NB4 (cell line): ENCODE measurements around the gene CMTR2.

Source experiments
- DNase-seq: peaks from one replicate; pipeline ENCODE4 v3.0.0; 2010; ENCODE audit warnings: low read depth
- H3K4me3 ChIP-seq: one replicate; pipeline ENCODE4 v1.5.1; 2011; ENCODE audit warnings: mild to moderate bottlenecking, low read depth, low read length, moderate library complexity
- CTCF ChIP-seq: IDR thresholded peaks from one replicate; pipeline ENCODE4 v1.5.1; 2012; ENCODE audit warnings: low read depth, low read length
- MAX ChIP-seq: IDR thresholded peaks from 2 replicates; pipeline ENCODE4 v1.6.1; 2011; ENCODE audit warnings: low read depth, low read length
- MYC ChIP-seq: IDR thresholded peaks from 2 replicates; pipeline ENCODE4 v1.6.1; 2011; ENCODE audit warnings: low read depth, low read length
- POLR2A ChIP-seq: IDR thresholded peaks from 2 replicates; pipeline ENCODE4 v1.6.1; 2011; ENCODE audit warnings: mild to moderate bottlenecking; ENCODE audit not compliant: insufficient read length; ENCODE audit errors: extremely low read depth

Gene CMTR2, protein sequence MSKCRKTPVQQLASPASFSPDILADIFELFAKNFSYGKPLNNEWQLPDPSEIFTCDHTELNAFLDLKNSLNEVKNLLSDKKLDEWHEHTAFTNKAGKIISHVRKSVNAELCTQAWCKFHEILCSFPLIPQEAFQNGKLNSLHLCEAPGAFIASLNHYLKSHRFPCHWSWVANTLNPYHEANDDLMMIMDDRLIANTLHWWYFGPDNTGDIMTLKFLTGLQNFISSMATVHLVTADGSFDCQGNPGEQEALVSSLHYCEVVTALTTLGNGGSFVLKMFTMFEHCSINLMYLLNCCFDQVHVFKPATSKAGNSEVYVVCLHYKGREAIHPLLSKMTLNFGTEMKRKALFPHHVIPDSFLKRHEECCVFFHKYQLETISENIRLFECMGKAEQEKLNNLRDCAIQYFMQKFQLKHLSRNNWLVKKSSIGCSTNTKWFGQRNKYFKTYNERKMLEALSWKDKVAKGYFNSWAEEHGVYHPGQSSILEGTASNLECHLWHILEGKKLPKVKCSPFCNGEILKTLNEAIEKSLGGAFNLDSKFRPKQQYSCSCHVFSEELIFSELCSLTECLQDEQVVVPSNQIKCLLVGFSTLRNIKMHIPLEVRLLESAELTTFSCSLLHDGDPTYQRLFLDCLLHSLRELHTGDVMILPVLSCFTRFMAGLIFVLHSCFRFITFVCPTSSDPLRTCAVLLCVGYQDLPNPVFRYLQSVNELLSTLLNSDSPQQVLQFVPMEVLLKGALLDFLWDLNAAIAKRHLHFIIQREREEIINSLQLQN

DNA sequence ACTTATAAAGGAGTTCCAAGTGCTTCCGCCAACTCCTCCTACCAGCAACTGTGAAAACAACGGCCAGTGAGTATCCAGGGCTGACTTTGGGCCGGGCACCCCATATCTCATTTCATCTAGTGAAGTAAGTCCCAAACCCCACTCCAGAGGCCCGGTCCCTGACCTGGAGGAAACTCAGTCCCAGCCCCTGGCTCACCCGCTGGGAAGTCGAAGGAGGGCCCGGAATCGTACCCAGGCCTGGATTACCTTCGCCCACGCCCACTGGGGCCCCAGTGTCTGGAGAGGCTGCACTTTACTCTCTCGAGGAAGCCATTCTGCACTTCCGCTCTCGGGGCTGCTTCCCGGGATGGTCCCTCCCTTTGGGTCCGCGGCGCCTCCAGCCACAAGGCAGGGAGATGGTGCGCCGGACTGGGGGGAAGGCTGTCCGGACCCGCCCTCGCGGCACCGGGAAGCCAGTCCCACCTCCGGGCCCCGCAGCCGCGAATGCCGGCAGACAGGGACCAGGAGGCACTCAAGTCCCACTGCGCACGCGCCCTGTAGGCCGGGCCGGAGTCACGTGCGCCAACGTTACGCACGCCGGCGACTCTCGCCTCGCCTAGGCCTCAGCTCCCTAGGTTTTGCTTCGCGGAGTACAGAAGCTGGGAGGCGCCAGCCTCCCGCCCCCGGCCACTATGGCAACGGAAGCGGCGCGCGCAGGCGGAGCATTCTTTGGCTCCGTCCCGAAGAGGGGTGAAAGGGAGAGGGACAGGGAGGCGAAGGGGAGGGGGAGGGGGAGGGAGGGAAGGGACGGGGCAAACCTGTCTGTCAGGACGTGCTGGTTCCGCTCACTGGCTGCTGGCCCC, at the start of gene CMTR2:
TSS of gene CMTR2 (minus strand) at position 513 of the 842 bp plus-strand sequence. CDS start 3,482 bp downstream, outside the sequence.
- peak; percentile 99 for DNase-seq
- TF ChIP-seq MYC (peak; percentile 20), MAX (peak; percentile 98), CTCF (no peak), POLR2A (peak; percentile 87)
- peak within 1 kb of the TSS; percentile 94 for H3K4me3 ChIP-seq

- H3K4me3 ChIP-seq = no peak overlapping the region
- TF ChIP-seq CTCF (no peak), POLR2A (no peak), MYC (no peak), MAX (no peak)
- no peak for DNase-seq
Measured at GRCh38 chr16:71338632-71339031, 49.4 kb upstream of the CMTR2 start.

GRCh38 chr16:71338193-71338592, 49.0 kb upstream of the CMTR2 start:
- no peak overlapping the region for H3K4me3 ChIP-seq
- no peak for TF ChIP-seq MAX
- no peak for TF ChIP-seq CTCF
- TF ChIP-seq MYC = no peak
- TF ChIP-seq POLR2A = no peak
- DNase-seq = no peak

DNA sequence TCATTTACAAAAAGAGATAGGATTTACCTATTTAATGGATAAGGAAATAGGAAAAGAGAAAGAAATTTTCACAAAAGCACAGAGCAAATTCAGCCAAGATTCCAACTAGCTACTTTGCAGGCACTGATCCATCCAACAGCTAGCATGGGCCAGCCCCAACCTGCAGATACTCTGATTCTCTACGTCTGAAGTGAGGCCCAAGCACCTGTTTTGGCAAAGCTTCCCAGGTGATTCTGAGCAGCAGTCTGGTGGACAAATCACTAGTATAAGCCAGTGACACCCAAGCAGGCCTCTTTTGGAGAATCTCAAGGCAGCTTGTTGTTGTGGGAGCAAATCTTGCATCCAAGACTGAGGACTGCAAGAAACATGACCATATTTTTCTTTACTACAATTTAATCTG, 48.4 kb upstream of the CMTR2 start:
- TF ChIP-seq POLR2A = no peak
- TF ChIP-seq CTCF = no peak
- no peak for TF ChIP-seq MAX
- no peak for TF ChIP-seq MYC
- no peak for DNase-seq
- H3K4me3 ChIP-seq = no peak overlapping the region

GRCh38 chr16:71328151-71328550, 38.9 kb upstream of the CMTR2 start:
- H3K4me3 ChIP-seq = no peak overlapping the region
- DNase-seq = no peak
- no peak for TF ChIP-seq MAX
- TF ChIP-seq POLR2A = no peak
- TF ChIP-seq MYC = no peak
- no peak for TF ChIP-seq CTCF
